NB4 (cell line): ENCODE measurements around the gene COPS8.

Experiments
- POLR2A ChIP-seq: IDR thresholded peaks from 2 replicates; pipeline ENCODE4 v1.6.1; 2011; ENCODE audit warnings: mild to moderate bottlenecking; ENCODE audit not compliant: insufficient read length; ENCODE audit errors: extremely low read depth
- TF ChIP-seq, protein P1 (sequence below): IDR thresholded peaks from one replicate; pipeline ENCODE4 v1.5.1; 2012; ENCODE audit warnings: low read depth, low read length
- TF ChIP-seq, protein P2 (sequence below): IDR thresholded peaks from 2 replicates; pipeline ENCODE4 v1.6.1; 2011; ENCODE audit warnings: low read depth, low read length

DNA sequence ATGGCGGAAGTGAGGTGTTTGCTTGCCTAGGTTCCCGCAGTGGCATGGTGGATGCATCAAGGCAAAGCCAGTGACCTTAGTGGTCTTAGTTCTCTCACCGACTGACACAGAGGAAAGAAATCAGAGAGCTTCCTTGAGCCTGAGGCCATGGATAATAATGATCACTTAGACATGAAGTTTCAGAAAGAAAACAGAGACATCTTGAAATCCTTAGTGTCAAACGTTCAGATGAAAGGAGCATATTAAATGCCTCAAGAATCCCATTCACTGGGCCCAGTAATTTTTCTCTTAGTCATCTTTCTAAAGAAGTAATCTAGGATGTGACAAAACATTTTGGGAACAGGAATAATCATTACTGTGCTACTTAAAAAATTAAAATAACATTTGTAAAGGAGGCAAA, 35.2 kb downstream of the COPS8 start:
- TF ChIP-seq POLR2A = no peak
- TF ChIP-seq, protein P1, sequence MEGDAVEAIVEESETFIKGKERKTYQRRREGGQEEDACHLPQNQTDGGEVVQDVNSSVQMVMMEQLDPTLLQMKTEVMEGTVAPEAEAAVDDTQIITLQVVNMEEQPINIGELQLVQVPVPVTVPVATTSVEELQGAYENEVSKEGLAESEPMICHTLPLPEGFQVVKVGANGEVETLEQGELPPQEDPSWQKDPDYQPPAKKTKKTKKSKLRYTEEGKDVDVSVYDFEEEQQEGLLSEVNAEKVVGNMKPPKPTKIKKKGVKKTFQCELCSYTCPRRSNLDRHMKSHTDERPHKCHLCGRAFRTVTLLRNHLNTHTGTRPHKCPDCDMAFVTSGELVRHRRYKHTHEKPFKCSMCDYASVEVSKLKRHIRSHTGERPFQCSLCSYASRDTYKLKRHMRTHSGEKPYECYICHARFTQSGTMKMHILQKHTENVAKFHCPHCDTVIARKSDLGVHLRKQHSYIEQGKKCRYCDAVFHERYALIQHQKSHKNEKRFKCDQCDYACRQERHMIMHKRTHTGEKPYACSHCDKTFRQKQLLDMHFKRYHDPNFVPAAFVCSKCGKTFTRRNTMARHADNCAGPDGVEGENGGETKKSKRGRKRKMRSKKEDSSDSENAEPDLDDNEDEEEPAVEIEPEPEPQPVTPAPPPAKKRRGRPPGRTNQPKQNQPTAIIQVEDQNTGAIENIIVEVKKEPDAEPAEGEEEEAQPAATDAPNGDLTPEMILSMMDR = no peak
- TF ChIP-seq, protein P2, sequence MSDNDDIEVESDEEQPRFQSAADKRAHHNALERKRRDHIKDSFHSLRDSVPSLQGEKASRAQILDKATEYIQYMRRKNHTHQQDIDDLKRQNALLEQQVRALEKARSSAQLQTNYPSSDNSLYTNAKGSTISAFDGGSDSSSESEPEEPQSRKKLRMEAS = no peak
